A549 (cell line): ENCODE data around the gene FAM50A.

Experiments
- CTCF ChIP-seq: fragments of >200 bp; sonication (Bioruptor Twin); formaldehyde crosslinking; IDR thresholded peaks from 3 replicates; pipeline ENCODE4 v1.5.1; 2016
- EP300 ChIP-seq, 2 experiments: fragments of >200 bp; sonication (Bioruptor Twin); formaldehyde crosslinking; IDR thresholded peaks; 2 replicates in 1 of 2; 3 replicates in 1 of 2; pipeline ENCODE4 v1.6.1; 2016 to 2017
- HOXB5 ChIP-seq: fragments of 250-450 bp; sonication (Bioruptor Pico); IDR thresholded peaks from 2 replicates; pipeline ENCODE4 v1.5.0; 2020; ENCODE audit warnings: mild to moderate bottlenecking, moderate library complexity
- MAX ChIP-seq: IDR thresholded peaks from 2 replicates; pipeline ENCODE4 v1.6.1; 2012
- MAZ ChIP-seq: fragments of 150-350 bp; IDR thresholded peaks from 2 replicates; pipeline ENCODE4 v1.6.1; 2014; ENCODE audit warnings: antibody characterized with exemption, low read depth, low read length, borderline replicate concordance
- RARB ChIP-seq: fragments of 250-450 bp; sonication (Bioruptor Pico); IDR thresholded peaks from 2 replicates; pipeline ENCODE4 v1.8.0; 2021; ENCODE audit warnings: mild to moderate bottlenecking, moderate library complexity
- SMC3 ChIP-seq: fragments of >200 bp; sonication (Bioruptor Twin); formaldehyde crosslinking; IDR thresholded peaks from 3 replicates; pipeline ENCODE4 v1.6.1; 2018; ENCODE audit warnings: inconsistent platforms
- USF2 ChIP-seq: fragments of 450-650 bp; IDR thresholded peaks from 2 replicates; pipeline ENCODE4 v1.6.1; 2014; ENCODE audit warnings: antibody characterized with exemption

- TF ChIP-seq HOXB5 (CRISPR knock-in tag) (no peak), CTCF (no peak), EP300 (IDR thresholded peaks at IDR 0.05) (no peak), USF2 (no peak), MAZ (no peak), RARB (CRISPR knock-in tag) (no peak), MAX (no peak), SMC3 (no peak)
These were observed 18.5 kb downstream of the FAM50A start for GRCh38 chrX:154462396-154462795.
